ENCODE measurements around the gene RSBN1L. TPM values are rescaled to one million over a fixed set of nuclear protein-coding genes. Genes with fewer than 3 reads are reported as not detected.

RSBN1L gene
- total and polyA plus RNA-seq, 2 donors (not counting 1 experiment from before 2014, with no cell fraction given): 12.0 to 19.7 TPM

DNA sequence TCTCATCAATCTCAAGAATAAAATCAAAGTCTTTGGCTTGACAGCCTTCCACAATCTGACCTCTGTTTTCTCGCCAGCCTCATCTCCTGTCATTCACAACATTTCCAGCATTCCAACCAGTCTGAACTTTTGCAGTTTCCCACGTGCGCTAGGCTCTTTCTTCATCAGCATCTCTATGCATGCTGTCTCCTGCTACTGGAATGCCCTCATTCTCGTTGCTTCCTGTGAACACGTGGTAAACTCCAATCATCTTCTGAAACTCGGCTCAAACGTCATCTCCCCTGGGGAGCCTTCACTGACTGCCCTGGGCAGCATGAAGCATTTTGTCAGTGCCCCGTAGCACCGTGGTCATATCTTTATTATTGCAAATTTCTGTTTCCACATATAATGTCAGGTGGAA, 12.2 kb upstream of the RSBN1L start:
- H3K4me2 ChIP-seq (ENCODE audit: extremely low read depth, insufficient read depth, low read length): no peak overlapping the region
- H3K9ac ChIP-seq (ENCODE audit: insufficient read depth, low read length): no peak overlapping the region
- H3K27me3 ChIP-seq (ENCODE audit: control insufficient read depth, insufficient read depth, low read length): no peaks in the 10 kb centered on the region
- no peaks in the 10 kb centered on the region for H3K4me1 ChIP-seq (ENCODE audit: control insufficient read depth, extremely low read depth, insufficient read depth, low read length)
- DNase-seq (ENCODE audit: low read depth in 2 of 2): peak in 1 of 2 donors; percentile 44
- no peak overlapping the region for H3K4me3 ChIP-seq (replicated peaks in 1 of 4; ENCODE audit: control extremely low read depth in 1 of 4, insufficient read depth in 1 of 4, low read depth in 3 of 4, low read length in 4 of 4)
- H4K20me1 ChIP-seq (ENCODE audit: control insufficient read depth, extremely low read depth, insufficient read depth, low read length): no peaks in the 10 kb centered on the region
- H3K79me2 ChIP-seq (ENCODE audit: control insufficient read depth, insufficient read depth, low read length): peaks cover 8% of the 10 kb centered on the region
- peak overlapping the region; percentile 1 for H3K27ac ChIP-seq (ENCODE audit: insufficient read depth, low read length)
- TF ChIP-seq EZH2 (IDR thresholded peaks at IDR 0.05; ENCODE audit: low read length, missing control alignments): no peak
- TF ChIP-seq CTCF (conservative IDR thresholded peaks at IDR 0.05 in 1 of 2, IDR thresholded peaks at IDR 0.05 in 1 of 2; ENCODE audit: low read depth in 1 of 2, low read length in 2 of 2): no peak
- no peaks in the 10 kb centered on the region for H3K9me3 ChIP-seq (ENCODE audit: control insufficient read depth, insufficient read depth, low read depth, low read length)
- H3K36me3 ChIP-seq (ENCODE audit: control insufficient read depth, insufficient read depth, low read length): no peaks in the 10 kb centered on the region
- H2AFZ ChIP-seq (ENCODE audit: low read length): no peak overlapping the region

DNA sequence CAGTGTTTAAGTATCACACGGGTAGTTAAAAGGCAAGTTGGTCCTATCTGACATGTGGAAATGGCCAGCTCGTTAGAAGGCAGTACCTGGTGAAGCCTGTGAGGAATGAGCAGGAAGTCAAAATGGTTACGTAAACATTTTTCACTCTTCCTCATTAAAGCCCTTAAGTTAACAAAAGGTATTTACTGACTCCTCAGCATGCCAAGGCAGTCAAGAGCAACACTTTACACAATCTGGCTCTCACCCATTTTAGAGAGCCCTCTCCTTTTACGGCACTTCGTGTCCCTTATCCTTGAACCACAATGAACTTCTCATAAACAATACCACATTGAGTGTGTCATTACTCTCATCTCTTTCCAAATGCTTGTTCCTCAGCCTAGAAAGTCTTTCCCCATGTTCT, 11.0 kb upstream of the RSBN1L start:
- Histone ChIP-seq H3K4me1 (ENCODE audit: control insufficient read depth, extremely low read depth, insufficient read depth, low read length) (no peaks in the 10 kb centered on the region), H3K27ac (ENCODE audit: insufficient read depth, low read length) (no peak overlapping the region), H3K4me2 (ENCODE audit: extremely low read depth, insufficient read depth, low read length) (no peak overlapping the region), H3K36me3 (ENCODE audit: control insufficient read depth, insufficient read depth, low read length) (no peaks in the 10 kb centered on the region), H3K9ac (ENCODE audit: insufficient read depth, low read length) (no peak overlapping the region), H2AFZ (ENCODE audit: low read length) (no peak overlapping the region), H3K9me3 (ENCODE audit: control insufficient read depth, insufficient read depth, low read depth, low read length) (no peaks in the 10 kb centered on the region), H3K27me3 (ENCODE audit: control insufficient read depth, insufficient read depth, low read length) (no peaks in the 10 kb centered on the region), H4K20me1 (ENCODE audit: control insufficient read depth, extremely low read depth, insufficient read depth, low read length) (no peaks in the 10 kb centered on the region), H3K4me3 (replicated peaks in 1 of 4; ENCODE audit: control extremely low read depth in 1 of 4, insufficient read depth in 1 of 4, low read depth in 3 of 4, low read length in 4 of 4) (no peak overlapping the region), H3K79me2 (ENCODE audit: control insufficient read depth, insufficient read depth, low read length) (peaks cover 9% of the 10 kb centered on the region)
- DNase-seq (ENCODE audit: low read depth in 2 of 2): no peak
- TF ChIP-seq EZH2 (IDR thresholded peaks at IDR 0.05; ENCODE audit: low read length, missing control alignments): no peak
- TF ChIP-seq CTCF (conservative IDR thresholded peaks at IDR 0.05 in 1 of 2, IDR thresholded peaks at IDR 0.05 in 1 of 2; ENCODE audit: low read depth in 1 of 2, low read length in 2 of 2): no peak

GRCh38 chr7:77687100-77687746, 9.0 kb upstream of the RSBN1L start:
- no peaks in the 10 kb centered on the region for H3K27me3 ChIP-seq (ENCODE audit: control insufficient read depth, insufficient read depth, low read length)
- H3K9ac ChIP-seq (ENCODE audit: insufficient read depth, low read length): no peak overlapping the region
- no peaks in the 10 kb centered on the region for H3K4me1 ChIP-seq (ENCODE audit: control insufficient read depth, extremely low read depth, insufficient read depth, low read length)
- H4K20me1 ChIP-seq (ENCODE audit: control insufficient read depth, extremely low read depth, insufficient read depth, low read length): no peaks in the 10 kb centered on the region
- no peak overlapping the region for H2AFZ ChIP-seq (ENCODE audit: low read length)
- H3K27ac ChIP-seq (ENCODE audit: insufficient read depth, low read length): no peak overlapping the region
- no peaks in the 10 kb centered on the region for H3K9me3 ChIP-seq (ENCODE audit: control insufficient read depth, insufficient read depth, low read depth, low read length)
- DNase-seq (ENCODE audit: low read depth in 2 of 2): peak; percentile 45 to 55
- H3K4me2 ChIP-seq (ENCODE audit: extremely low read depth, insufficient read depth, low read length): no peak overlapping the region
- H3K79me2 ChIP-seq (ENCODE audit: control insufficient read depth, insufficient read depth, low read length): peaks cover 16% of the 10 kb centered on the region
- no peak for TF ChIP-seq CTCF (conservative IDR thresholded peaks at IDR 0.05 in 1 of 2, IDR thresholded peaks at IDR 0.05 in 1 of 2; ENCODE audit: low read depth in 1 of 2, low read length in 2 of 2)
- TF ChIP-seq EZH2 (IDR thresholded peaks at IDR 0.05; ENCODE audit: low read length, missing control alignments): no peak
- H3K4me3 ChIP-seq (replicated peaks in 1 of 4; ENCODE audit: control extremely low read depth in 1 of 4, insufficient read depth in 1 of 4, low read depth in 3 of 4, low read length in 4 of 4): no peak overlapping the region
- H3K36me3 ChIP-seq (ENCODE audit: control insufficient read depth, insufficient read depth, low read length): no peaks in the 10 kb centered on the region

All from fibroblast of lung (primary cell).